GOT3 (cell line): ENCODE measurements around the gene GYS1.

Experiments
- DNase-seq: peaks from one replicate; lab custom pipeline; 2025; ENCODE audit warnings: mixed read lengths; lab: John Stamatoyannopoulos, UW

GYS1 gene

DNA sequence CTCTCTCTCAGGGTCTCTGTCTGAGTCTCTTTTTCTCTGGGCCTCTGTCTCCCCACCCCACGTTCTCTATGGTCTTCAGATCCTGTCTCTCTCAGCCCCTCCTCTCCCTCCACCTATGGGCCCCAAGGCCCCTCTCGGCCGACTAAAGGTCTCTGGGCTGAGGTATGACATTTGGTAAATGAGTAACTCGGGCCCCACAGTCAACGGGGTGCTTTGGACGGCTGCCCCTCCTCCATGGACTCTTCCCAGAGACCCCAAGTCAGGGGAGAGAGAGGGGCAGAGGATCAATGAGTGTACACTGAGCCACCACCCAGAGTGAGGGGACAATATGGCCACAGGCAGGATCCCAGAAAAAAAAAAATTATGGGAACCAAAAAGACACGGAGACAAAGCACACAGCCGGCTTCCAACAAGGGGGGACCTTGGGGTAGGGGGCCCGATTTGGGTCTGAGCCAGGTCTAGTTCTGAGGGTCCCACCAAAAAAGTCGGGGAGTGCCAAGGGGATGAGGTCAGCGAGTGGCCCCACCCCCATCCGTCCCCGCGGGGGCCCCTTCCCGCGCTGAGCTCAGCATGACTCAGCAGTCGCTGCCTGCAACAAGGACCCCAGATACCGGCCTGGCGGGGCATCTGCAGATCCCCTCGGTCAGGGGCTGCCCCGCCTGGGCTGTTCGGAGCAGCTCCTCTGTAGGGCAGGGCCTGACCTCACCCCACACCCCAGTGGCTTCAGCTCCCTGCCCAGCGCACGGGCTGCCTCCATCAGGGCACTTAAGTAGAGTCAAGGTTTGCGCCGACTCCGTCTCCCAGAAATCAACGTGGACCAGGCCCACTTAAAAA is 29.5 kb downstream of the GYS1 start:
- peak; percentile 59 for DNase-seq

DNA sequence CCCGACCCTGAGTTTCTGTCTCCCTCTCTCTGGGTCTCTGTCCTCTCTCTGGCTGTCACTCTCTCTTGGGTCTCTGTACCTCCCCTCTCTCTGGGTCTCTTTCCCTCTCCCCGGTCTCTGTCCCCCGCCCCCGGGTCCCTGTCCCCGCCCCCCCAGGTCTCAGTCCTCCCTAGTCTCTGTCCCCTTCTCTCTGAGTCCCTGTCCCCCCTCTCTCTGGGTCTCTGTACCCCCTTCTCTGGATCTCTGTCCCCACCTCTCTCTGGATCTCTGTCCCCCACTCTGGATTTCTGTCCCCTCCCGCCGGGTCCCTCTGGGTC is 30.3 kb downstream of the GYS1 start:
- DNase-seq, result no peak

DNA sequence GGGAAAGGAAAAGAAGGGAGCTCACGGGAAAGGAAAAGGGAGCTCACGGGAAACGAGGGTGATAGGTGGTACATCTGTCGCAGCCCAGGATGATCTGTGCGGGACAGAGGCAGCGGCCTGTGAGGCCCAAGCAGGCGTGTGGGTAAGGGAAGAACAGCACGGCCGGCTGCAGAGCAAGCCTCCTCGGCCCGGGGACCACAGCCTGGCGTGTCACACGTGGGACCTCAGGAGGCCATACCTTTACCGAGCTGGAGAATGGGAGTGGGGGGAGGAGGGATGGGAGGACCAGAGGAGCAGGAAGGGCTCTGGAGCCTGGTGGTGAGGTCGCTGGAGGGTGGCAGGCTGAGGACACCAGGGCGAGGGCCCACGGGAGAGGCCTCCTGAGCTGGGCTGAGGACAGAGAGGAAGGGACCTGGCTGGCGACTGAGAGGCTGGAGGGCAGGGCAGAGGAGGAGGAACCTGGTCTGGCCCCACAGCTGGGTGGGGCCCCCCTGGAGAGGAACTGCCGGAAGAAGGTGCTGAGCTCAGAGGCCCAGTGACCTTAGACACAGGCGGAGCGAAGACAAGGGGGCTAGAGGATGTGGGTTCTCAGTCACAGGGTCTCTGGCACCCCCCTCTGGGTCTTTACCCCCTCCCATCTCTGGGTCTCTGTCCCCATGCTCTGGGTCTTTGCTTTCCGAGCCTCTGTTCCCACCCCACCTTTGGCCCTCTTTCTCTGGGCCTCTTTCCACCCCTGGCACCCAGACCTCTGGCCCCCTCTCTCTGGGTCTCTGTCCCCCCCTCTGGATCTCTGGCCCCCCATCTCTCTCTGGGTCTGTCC is 30.9 kb downstream of the GYS1 start:
- DNase-seq, result no peak

DNA sequence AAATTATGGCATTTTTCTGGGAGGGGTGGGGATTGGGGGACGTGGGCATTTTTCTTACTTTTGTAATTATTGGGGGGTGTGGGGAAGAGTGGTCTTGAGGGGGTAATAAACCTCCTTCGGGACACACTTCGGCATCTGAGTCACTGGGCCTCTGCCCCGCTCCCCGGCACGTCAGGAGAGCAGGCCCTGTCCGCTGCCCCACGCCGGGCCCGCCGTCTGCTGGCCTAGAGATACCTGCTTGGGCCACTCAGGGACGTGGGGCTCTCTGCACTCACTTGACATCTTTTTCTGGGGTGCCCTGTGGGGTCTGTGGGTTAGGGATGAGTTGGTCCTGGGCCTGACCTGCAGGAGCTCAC is 31.5 kb downstream of the GYS1 start:
- no peak for DNase-seq

DNA sequence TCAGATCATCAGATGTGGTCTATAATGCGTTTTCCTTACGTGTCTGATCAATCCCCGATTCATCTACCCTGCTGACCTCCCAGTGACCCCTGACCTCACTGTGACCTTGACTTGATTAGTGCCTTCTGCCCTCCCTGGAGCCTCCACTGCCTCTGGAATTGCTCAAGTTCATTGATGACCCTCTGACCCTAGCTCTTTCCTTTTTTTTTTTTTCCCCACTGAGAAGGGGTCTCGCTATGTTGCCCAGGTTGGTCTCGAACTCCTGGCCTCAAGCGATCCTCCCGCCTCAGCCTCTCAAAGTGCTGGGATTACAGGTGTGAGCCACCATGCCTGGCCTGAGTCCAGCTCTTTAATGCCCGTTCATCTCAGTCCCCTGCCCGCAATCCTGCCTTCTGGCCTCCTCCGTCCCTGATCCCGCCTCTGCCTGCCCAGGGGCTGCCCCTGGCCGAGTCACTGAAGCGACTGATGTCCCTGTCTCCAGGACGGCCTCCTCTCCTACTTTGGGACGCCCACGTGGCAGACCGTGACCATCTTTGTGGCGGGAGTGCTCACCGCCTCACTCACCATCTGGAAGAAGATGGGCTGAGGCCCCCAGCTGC is 32.0 kb downstream of the GYS1 start:
- DNase-seq, result no peak

- no peak for DNase-seq
Observed at GRCh38 chr19:48959341-48960239, 33.5 kb downstream of the GYS1 start.

GRCh38 chr19:48958006-48958405 is 35.1 kb downstream of the GYS1 start:
- no peak for DNase-seq

GRCh38 chr19:48955308-48955958 is 37.7 kb downstream of the GYS1 start:
- no peak for DNase-seq

- peak; percentile 79 for DNase-seq
Observed at GRCh38 chr19:48954595-48955307, 38.4 kb downstream of the GYS1 start, which contains the start of gene BAX. BAX (plus strand) TSS chr19:48954875; CDS start chr19:48954929, 54 bp downstream.

DNA sequence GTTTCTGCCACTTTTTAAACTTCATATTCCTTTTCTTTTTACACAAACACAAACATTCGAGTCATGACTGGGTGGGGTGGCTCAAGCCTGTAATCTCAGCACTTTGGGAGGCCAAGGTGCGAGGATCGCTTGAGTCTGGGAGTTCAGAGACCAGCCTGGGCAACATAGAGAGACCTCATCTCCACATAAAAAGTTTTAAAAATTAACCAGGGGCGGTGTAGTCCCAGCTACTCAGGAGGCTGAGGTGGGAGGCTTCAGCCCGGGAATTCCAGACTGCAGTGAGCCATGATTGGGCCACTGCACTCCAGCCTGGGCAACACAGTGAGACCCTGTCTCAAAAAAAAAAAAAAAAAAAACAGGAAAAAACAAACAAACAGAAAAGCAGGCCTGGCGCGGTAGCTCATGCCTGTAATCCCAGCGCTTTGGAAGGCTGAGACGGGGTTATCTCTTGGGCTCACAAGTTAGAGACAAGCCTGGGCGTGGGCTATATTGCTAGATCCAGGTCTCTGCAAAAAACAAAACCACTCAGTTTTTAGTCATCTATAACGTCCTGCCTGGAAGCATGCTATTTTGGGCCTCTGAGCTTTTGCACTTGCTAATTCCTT is 39.0 kb downstream of the GYS1 start:
- no peak for DNase-seq

GRCh38 chr19:48953141-48953540 is 40.0 kb downstream of the GYS1 start:
- no peak for DNase-seq

DNA sequence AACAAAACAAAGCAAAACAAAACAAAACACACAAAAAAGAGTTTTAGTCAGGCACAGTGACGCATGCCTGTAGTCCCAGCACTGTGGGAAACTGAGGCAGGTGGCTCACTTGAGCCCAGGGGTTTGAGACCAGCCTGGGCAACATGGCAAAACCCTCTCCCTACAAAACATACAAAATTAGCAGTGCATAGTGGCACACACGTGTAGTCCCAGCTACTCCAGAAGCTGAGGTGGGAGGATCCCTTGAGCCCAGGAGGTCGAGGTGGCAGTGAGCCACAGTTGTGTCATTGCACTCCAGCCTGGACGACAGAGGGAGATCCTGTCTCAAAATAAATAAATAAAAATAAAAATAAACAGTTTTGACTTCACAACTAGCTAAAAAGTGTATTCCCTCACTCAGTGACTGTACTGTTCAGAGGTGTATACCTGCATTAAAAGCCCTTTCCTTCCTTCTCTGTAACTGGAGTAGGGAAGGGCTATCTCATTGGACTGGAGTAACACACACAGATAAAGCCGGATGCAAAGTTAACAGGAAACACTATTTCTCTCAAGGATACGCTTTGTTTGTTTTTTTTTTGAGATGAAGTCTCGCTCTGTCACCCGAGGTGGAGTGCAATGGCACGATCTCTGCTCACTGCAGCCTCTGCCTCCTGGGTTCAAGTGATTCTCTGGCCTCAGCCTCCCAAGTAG is 42.1 kb downstream of the GYS1 start:
- no peak for DNase-seq

DNA sequence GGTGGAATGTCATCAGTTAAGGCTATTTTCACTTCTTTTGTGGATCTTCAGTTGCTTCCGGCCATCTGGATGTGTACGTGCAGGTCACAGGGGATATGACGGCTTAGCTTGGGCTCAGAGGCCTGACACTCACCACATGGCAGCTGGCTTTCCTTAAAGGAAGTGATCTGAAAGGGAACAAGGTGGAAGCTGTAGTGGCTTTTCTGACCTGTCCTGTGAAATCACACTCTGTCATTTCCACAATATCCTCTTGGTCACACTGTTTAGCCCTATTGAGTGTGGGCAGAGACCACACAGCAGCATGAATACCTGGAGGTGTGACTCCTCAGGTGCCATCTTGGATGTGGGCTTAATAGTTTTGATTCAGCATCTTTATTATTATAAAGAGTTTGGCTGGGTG is 43.0 kb downstream of the GYS1 start:
- DNase-seq, result no peak

- no peak for DNase-seq
Observed at GRCh38 chr19:48947258-48947542, 45.9 kb downstream of the GYS1 start.

- no peak for DNase-seq
Observed at GRCh38 chr19:48946463-48947257, 46.4 kb downstream of the GYS1 start.

DNA sequence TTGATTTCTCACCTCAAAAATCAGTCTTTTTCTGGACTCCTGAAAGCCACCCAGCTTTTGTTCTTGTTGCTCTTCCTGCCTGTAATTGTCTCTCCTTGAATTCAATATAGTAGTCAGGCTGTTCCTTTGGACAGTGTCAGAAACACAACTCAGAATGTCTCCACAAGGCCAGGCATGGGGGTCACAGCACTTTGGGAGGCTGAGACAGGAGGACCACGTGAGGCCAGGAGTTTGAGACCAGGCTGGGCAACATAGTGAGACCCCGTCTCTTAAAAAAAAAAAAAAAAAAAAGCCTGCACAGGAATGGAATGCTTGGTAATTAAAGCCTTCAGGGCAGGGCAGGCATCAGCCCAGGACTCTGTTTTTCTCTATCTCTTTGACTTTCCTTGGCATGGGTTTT is 47.3 kb downstream of the GYS1 start:
- no peak for DNase-seq

GRCh38 chr19:48945415-48945814 is 47.7 kb downstream of the GYS1 start:
- DNase-seq, result no peak

DNA sequence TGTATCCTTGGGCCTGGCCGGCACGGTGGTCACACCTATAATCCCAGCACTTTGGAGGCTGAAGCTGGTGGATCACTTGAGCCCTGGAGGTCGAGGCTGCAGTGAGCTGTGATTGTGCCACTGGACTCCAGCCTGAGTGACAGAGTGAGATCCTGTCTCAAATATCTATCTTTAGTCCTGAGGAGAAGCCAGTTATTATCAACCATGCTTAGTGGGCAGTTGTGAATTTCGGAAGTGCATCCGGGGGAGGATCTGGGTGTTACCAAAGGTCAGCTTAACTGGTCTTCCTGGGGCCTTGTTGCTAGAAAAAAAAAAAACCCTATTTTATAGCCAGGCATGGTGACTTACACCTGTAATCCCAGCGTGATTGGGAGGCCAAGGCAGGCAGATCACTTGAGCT is 50.0 kb downstream of the GYS1 start:
- DNase-seq, result no peak

DNA sequence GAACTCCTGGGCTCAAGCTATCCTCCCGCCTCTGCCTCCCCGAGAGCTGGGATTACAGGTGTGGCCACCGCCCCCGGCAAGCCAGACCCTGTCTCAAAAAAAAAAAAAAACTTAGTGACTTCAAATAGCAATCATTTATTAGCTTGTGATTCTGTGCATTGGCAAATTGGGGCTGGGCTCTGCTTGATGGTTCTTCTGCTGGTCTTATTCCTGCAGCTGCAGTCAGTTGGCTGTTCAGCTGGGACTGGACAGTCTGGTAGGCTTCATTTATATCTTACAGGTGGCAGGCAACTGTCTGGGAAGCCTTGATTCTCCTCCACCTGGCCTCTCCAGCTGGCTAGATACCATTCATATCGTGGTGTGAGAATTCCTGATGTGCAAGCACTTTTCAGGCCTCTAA is 52.2 kb downstream of the GYS1 start:
- no peak for DNase-seq
